CD4-positive, alpha-beta T cell treated with Interleukin-15 for 1 hour (primary cell): ENCODE measurements around the gene KDM4B.
"Not testable (repeated sequence)": the region's sequence is repeated elsewhere in the genome, so short reads cannot be mapped to it uniquely, and the experiment has no call there.

ENCODE experiments used
- DNase-seq: peaks from one replicate; pipeline ENCODE4 v3.0.0-alpha.2; 2020

KDM4B gene

DNA sequence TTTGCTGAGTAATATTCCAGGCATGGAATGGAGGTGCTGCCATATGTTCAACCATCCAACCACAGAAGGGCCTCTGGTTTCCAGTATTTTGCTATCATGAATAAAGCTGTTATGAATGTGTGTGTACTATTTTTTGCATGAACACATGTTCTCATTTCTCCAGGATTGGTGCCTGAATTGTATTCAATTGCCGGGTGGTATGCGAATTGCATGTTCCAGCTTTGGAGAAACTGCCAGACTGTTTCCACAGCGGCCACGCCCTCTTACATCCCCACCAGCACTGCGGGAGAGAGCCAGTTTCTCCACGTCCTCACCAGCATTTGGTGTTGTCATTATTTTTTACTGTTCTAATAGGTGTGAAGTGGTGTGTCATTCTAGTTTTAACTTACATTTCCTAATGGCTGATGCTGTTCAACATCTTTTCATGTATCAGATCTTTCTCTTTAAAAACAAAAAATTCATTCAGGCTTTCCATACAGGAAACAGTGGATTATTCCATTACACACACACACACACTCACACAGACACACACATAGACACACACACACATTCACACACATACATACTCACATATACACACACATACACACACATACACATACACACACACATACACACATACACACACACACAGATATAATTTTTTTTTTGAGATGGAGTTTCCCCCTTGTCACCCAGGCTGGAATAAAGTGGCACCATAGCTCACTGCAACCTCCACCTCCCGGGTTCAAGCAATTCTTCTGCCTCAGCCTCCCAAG lies 217.6 kb downstream of the KDM4B start:
- DNase-seq: no peak

DNA sequence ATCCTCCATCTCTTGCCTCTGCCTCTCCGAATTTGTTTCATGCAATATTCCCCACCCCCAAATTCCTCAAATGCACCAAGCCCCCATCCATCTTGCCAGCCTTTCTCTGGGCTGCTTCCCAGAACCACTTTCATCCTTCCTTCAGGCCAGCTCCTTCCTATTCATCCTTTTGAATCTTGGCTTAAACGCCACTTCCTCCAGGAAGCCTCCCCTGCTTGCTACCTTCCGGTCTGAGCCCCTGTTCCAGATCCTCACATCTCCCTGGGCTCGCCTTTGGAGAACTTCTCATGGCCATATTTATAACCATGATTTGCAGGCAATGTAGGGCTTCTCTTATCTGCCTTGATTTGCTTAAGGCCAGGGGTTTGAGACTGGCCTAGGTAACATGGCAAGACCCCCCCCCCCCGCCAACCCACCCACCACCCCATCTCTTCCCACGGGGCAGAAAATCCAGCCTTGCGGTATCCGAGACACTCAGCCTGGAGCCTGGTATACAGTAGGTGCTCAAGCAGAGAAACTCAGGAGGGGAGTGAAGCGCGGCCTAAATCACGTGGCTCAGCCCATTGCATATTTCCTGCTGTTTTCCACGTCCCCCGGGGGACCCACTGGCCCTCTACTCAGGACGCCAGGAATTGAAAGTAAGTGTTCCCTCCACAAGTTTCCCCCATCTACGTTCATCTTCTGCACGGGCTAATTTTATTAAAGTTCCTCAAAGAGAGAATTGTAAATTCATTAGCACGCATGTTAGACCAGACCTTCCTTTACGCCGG lies 219.8 kb downstream of the KDM4B start:
- DNase-seq: no peak

DNA sequence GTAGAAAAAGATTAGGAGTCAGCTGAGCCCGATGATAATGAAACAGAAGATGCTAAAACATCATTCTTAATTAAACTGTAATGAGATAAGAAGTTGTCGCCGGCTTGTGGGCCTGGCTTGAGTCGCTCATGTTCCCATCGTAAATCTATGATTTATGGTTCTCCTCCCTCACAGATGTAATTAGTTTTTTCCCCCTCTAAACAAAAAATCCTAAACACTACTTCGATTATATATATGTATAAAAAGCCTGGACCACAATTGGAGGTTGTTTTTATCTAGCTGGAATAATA lies 220.3 kb downstream of the KDM4B start:
- no peak for DNase-seq

DNA sequence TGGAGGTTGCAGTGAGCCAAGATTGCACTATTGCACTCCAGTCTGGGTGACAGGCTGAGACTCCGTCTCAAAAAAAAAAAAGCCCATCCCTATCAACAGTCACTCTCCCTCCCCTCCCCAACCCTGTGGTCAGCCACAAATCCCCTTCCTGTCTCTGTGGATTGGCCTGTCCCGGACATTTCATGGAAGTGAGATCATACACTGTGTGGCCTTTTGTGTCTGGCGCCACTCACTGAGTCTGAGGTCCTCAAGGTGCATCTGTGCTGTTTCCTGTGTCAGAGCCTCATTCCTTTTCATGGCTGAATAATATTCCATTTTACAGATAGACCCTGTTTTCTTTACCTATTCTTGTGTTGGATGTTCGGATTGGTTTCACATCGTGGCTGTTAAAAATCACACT lies 222.2 kb downstream of the KDM4B start:
- no peak for DNase-seq

DNA sequence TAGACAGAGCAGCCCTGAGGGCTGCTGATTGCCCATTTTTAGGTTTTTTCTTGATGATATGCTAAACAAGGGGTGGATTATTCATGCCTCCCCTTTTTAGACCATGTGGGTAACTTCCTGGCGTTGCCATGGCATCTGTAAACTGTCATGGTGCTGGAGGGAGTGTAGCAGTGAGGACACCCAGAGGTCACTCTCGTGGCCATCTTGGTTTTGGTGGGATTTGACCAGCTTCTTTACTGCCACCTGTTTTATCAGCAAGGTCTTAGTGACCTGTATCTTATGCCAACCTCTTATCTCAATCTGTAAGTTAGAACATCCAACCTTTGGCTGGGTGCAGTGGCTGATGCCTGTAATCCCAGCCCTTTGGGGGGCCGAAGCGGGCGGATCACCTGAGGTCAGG lies 223.7 kb downstream of the KDM4B start:
- DNase-seq: no peak

DNA sequence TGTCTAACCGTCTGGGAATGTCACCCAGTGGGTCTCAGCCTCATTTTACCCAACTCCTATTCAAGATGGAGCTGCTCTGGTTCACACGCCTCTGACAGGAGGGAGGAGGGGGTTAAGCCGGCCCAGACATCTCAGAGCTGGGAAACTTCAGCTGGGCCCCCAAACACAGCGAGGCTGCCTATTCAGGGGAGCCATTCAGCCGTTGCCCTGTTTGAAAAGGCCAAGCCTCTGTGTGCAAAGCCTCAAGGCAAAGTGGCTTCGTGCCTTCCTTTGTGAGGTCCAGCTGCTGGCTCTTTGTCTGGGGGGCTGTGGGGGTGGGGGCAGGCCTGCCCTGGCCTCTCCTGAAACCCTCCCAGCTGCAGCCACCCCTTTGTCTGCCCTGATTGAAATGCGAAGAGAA lies 224.3 kb downstream of the KDM4B start:
- DNase-seq: no peak

DNA sequence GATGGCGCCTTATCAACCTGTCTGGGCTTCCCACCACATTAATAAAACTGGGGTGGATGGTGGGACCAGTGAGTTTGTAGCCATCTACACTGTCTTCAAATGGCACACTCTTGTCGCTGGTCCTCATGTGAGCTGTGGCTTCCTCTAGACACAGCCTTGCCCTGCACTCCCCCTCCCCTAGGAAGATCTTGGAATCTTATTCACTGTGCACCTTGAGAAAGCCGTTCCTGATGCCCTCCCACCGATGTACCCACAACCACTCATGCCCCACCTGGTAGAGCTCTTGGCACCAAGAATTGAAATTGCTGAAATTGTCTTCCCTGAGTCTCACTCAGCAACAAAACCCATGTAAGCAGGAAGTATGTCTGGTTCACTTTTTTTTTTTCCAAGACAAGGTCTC lies 225.7 kb downstream of the KDM4B start:
- DNase-seq: no peak

DNA sequence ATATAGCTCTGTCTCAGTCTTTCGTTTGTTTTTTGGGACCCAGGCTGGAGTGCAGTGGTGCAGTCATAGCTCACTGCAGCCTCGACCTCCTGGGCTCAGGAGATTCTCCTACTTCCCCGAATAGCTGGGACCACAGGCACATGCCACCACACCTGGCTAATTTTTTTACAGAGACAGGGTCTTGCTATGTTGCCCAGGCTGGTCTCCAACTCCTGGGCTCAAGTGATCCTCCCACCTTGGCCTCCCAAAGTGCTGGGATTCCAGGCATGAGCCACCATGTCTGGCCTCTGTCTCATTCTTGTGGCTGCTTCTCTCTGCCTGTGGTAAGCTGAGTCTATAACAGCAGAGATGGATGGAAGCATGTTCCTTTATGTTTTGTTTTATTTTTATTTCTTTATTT lies 226.7 kb downstream of the KDM4B start:
- DNase-seq: not testable (repeated sequence)

DNA sequence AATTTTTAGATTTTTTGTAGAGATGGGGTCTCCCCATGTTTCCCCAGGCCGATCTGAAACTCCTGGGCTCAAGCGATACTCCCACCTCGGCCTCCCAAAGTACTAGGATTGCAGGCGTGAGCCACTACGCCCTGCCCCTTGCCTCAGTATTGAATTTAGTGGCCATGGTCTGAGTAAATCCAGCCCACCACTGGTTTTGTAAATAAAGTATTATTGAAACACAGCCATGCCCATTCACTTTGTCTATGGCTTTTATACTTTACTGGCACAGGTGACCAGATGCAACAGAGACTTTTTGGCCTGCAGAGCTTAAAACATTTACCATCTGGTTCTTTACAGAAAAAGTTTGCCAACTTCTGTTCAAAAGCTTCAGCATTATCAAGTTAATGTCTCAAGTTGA lies 227.9 kb downstream of the KDM4B start:
- DNase-seq: no peak

DNA sequence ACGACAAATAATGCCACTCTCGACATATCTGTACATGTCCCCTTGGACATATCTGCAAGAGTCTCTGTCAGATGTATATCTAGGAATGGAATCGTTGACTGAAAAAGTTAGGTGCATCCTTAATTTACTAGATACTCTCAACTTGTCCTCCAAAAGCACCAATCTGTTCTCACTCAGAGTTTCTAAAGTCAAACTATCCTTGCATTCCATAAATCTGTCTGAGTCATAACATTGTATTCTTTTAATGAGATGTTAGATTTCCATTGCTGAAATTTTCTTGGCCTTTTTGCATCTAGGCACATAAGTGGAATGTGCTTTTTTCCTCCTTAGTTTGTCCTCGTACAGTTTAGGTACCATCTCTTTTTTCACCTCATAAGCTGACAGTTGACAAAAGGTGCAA lies 231.9 kb downstream of the KDM4B start:
- DNase-seq: no peak

DNA sequence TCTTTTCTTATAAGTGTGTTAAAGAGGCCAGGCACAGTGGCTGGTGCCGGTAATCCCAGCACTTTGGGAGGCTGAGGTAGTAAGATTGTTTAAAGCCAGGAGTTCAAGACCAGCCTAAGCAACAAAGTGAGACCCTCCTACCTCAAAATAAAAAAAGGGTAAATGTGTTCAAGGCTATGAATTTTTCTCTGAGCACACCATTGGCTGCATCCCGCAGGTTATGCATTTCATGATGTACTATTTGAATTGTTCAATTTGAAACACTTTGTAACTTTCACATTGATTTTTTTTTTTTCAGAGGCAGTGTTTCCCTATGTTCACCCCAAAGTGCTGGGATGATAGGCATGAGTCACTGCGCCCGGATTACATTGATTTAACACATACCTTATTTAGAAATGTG lies 233.6 kb downstream of the KDM4B start:
- no peak for DNase-seq
